ENCODE measurements around the gene HORMAD1. TPM values are rescaled to one million over a fixed set of nuclear protein-coding genes. Genes with fewer than 3 reads are reported as not detected.

HORMAD1 gene
- polyA plus RNA-seq, 1 of the 3 experiments (the other 2 are of a cell fraction), result not detected

DNA sequence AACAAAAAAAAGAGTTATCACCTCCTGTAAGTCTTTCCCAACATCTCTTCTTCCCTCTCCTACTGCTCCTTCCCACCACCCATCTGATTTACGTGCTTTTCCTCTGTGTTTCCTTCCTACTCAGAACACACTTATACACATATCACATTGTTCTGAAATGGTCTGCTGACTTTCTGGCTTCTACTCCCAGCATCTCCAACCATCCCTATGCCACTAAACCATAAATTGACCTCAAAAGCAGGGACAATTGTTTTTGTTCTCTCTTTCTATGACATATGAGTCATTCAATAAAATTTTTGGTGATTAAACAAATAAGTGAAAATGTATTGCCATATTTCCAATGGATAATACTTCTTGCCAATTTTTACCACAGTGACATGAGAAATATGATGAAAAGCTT lies 31.9 kb downstream of the HORMAD1 start (continued):
- TF ChIP-seq USF1 (IDR thresholded peaks at IDR 0.05; ENCODE audit: borderline replicate concordance, low read depth), result no peak
- no peak for TF ChIP-seq TCF12 (IDR thresholded peaks at IDR 0.05)

GRCh38 chr1:150686275-150686674 lies 34.4 kb downstream of the HORMAD1 start:
- no peak overlapping the region for H2AFZ ChIP-seq (ENCODE audit: low read depth)
- no peaks in the 10 kb centered on the region for H3K9me3 ChIP-seq
- no peaks in the 10 kb centered on the region for H3K79me2 ChIP-seq (ENCODE audit: insufficient read depth)
- 94% methylated on average over 3 of the region's 3 CpGs for WGBS (ENCODE audit: low lambda C conversion rate)
- H3K9me2 ChIP-seq, result no peaks in the 10 kb centered on the region
- no peaks in the 10 kb centered on the region for H3K27me3 ChIP-seq (ENCODE audit: insufficient read depth)
- ChIA-PET POLR2A (interaction anchor here (0.6 kb wide), 1 partner anchor 21 kb away, joined by 3 read pairs; no protein-coding TSS in a partner anchor), CTCF (interaction anchor here (1.1 kb wide), 1 partner anchor 126 kb away, joined by 4 read pairs; no protein-coding TSS in a partner anchor)
- peaks cover 15 to 36% of the 10 kb centered on the region in 2 experiments for H3K36me3 ChIP-seq (replicated peaks in 1 of 2; ENCODE audit: control insufficient read depth in 1 of 2, insufficient read depth in 2 of 2, low read length in 1 of 2)
- no peak for DNase-seq
- no peak overlapping the region for H3K27ac ChIP-seq (ENCODE audit: low read depth in 2 of 2, low read length in 1 of 2)
- H3F3A ChIP-seq (replicated peaks; ENCODE audit: insufficient read depth), result no peaks in the 10 kb centered on the region
- no peak overlapping the region for H3K4me3 ChIP-seq (ENCODE audit: low read depth in 2 of 2, low read length in 1 of 2)
- no peak overlapping the region for H3K9ac ChIP-seq
- H3K4me2 ChIP-seq, result no peak overlapping the region
- no peaks in the 10 kb centered on the region for H3K4me1 ChIP-seq (ENCODE audit: control insufficient read depth in 1 of 2, insufficient read depth in 2 of 2, low read depth in 1 of 2, low read length in 1 of 2)
- TF ChIP-seq ELF1 (IDR thresholded peaks at IDR 0.05), result no peak
- TF ChIP-seq GABPA (IDR thresholded peaks at IDR 0.05; ENCODE audit: low read depth), result no peak
- TF ChIP-seq RCOR1 (IDR thresholded peaks at IDR 0.05; ENCODE audit: low read length), result no peak
- TF ChIP-seq POLR2AphosphoS5 (IDR thresholded peaks at IDR 0.05; ENCODE audit: low read depth, low read length), result no peak
- TF ChIP-seq SMC3 (IDR thresholded peaks at IDR 0.05; ENCODE audit: low read depth, low read length), result no peak
- no peak for TF ChIP-seq RAD21 (IDR thresholded peaks at IDR 0.05; ENCODE audit: low read length)
- TF ChIP-seq TAF1 (IDR thresholded peaks at IDR 0.05; ENCODE audit: borderline replicate concordance, low read depth, low read length), result no peak
- TF ChIP-seq MXI1 (IDR thresholded peaks at IDR 0.05; ENCODE audit: low read depth, low read length), result no peak
- TF ChIP-seq RFX5 (IDR thresholded peaks at IDR 0.05; ENCODE audit: low read length), result no peak
- no peak for TF ChIP-seq USF1 (IDR thresholded peaks at IDR 0.05; ENCODE audit: borderline replicate concordance, low read depth)
- TF ChIP-seq NFIC (IDR thresholded peaks at IDR 0.05; ENCODE audit: borderline replicate concordance), result no peak
- no peak for TF ChIP-seq JUND (IDR thresholded peaks at IDR 0.05)
- TF ChIP-seq, protein P1, sequence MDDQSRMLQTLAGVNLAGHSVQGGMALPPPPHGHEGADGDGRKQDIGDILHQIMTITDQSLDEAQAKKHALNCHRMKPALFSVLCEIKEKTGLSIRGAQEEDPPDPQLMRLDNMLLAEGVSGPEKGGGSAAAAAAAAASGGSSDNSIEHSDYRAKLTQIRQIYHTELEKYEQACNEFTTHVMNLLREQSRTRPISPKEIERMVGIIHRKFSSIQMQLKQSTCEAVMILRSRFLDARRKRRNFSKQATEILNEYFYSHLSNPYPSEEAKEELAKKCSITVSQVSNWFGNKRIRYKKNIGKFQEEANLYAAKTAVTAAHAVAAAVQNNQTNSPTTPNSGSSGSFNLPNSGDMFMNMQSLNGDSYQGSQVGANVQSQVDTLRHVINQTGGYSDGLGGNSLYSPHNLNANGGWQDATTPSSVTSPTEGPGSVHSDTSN (IDR thresholded peaks at IDR 0.05), result no peak
- TF ChIP-seq MEF2A (IDR thresholded peaks at IDR 0.05; ENCODE audit: borderline replicate concordance, low read depth), result no peak
- TF ChIP-seq NRF1 (IDR thresholded peaks at IDR 0.05; ENCODE audit: low read depth, low read length), result no peak
- TF ChIP-seq, protein P2, sequence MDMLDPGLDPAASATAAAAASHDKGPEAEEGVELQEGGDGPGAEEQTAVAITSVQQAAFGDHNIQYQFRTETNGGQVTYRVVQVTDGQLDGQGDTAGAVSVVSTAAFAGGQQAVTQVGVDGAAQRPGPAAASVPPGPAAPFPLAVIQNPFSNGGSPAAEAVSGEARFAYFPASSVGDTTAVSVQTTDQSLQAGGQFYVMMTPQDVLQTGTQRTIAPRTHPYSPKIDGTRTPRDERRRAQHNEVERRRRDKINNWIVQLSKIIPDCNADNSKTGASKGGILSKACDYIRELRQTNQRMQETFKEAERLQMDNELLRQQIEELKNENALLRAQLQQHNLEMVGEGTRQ (IDR thresholded peaks at IDR 0.05; ENCODE audit: borderline replicate concordance, low read depth, low read length), result no peak
- TF ChIP-seq ZBTB33 (IDR thresholded peaks at IDR 0.05; ENCODE audit: borderline replicate concordance, low read depth), result no peak
- no peak for TF ChIP-seq RXRA (IDR thresholded peaks at IDR 0.05; ENCODE audit: borderline replicate concordance, low read depth)
- TF ChIP-seq YY1 (IDR thresholded peaks at IDR 0.05; ENCODE audit: low read depth), result no peak
- H4K20me1 ChIP-seq (ENCODE audit: insufficient read depth), result no peaks in the 10 kb centered on the region

Measured in SK-N-SH (cell line).